ENCODE measurements around the gene COLEC12.

Gene COLEC12

GRCh38 chr18:484749-485464, 15.6 kb downstream of the COLEC12 start:
- in situ Hi-C loops (cut with HindIII; ENCODE audit: low pct_ligation_motif_present, low pct_unique_long_range_greater_than_20kb, low sequenced_read_pairs), result no loop called here
- no peak for DNase-seq

- in situ Hi-C loops (cut with HindIII; ENCODE audit: low pct_ligation_motif_present, low pct_unique_long_range_greater_than_20kb, low sequenced_read_pairs), result no loop called here
Observed at GRCh38 chr18:478681-479080, 21.8 kb downstream of the COLEC12 start.

GRCh38 chr18:477565-477964, 22.9 kb downstream of the COLEC12 start:
- in situ Hi-C loops (cut with HindIII; ENCODE audit: low pct_ligation_motif_present, low pct_unique_long_range_greater_than_20kb, low sequenced_read_pairs), result no loop called here
- no peak for DNase-seq

More at GRCh38 chr18:478681-479080, 21.8 kb downstream of the COLEC12 start:
- DNase-seq, result no peak

GRCh38 chr18:476251-476664, 24.2 kb downstream of the COLEC12 start:
- DNase-seq, result no peak
- in situ Hi-C loops (cut with HindIII; ENCODE audit: low pct_ligation_motif_present, low pct_unique_long_range_greater_than_20kb, low sequenced_read_pairs), result no loop called here

DNA sequence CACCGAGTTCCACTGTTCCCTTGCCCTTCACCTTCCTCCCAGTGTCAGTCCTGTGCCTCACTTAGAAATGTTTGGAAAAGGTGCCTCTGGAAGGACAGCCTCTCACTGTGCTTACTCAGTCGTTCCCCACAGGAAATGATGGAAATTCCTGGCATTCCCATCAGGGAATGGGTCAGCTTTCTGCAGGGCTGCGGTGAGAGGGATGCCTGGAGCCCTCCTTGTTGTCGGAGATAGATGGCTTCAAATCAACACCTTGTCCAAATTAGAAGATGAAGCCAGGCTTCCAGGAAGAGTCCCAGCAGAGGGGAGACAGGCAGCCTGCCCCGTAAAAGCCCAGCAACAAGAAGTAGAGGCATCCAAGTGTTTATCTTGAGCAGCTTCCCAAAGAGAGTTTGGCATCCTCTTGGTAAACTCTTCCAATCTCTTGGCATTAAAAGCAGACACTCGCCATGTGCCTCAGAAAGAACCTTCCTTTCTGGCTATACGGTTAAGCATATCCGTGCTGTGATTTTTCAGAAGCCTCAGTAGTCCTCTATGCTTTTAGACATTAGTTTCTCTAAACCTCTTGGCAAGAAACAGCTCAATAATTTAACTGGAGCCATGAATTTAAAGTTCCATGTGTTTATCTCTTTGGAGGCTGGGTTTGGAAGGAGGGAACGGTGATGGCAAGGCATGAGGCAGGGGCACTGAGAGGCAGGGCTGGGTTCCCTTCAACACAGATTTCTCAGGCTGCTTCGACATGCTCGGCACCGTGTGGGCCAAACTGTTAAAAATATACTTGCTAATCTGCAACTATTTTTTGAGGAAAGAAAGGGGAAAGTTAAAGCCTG, 25.1 kb downstream of the COLEC12 start:
- in situ Hi-C loops (cut with HindIII; ENCODE audit: low pct_ligation_motif_present, low pct_unique_long_range_greater_than_20kb, low sequenced_read_pairs), result no loop called here
- peak; percentile 79 for DNase-seq

- in situ Hi-C loops (cut with HindIII; ENCODE audit: low pct_ligation_motif_present, low pct_unique_long_range_greater_than_20kb, low sequenced_read_pairs), result no loop called here
- DNase-seq, result no peak
Observed at GRCh38 chr18:474416-474815, 26.1 kb downstream of the COLEC12 start.

DNA sequence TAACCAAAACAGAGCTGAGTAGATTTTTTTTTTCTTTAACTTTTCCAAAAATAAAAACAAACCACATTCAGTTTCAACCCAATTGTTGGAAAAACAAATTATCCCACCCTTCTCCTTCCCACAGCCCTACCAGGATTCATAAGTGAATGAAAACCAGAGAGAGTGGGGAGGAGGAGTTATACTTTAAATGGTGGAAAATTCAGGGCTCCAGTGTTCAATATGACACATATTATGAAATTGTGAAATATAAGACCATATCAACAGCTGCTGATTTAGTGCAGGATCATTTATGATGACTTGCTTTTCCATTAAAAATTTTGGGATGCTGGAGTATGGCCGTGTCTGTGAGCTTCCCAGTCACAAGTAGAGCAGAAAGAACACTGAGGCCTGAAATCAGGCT, 26.7 kb downstream of the COLEC12 start:
- in situ Hi-C loops (cut with HindIII; ENCODE audit: low pct_ligation_motif_present, low pct_unique_long_range_greater_than_20kb, low sequenced_read_pairs), result no loop called here
- no peak for DNase-seq

- in situ Hi-C loops (cut with HindIII; ENCODE audit: low pct_ligation_motif_present, low pct_unique_long_range_greater_than_20kb, low sequenced_read_pairs), result no loop called here
- DNase-seq, result no peak
Observed at GRCh38 chr18:471716-472115, 28.8 kb downstream of the COLEC12 start.

DNA sequence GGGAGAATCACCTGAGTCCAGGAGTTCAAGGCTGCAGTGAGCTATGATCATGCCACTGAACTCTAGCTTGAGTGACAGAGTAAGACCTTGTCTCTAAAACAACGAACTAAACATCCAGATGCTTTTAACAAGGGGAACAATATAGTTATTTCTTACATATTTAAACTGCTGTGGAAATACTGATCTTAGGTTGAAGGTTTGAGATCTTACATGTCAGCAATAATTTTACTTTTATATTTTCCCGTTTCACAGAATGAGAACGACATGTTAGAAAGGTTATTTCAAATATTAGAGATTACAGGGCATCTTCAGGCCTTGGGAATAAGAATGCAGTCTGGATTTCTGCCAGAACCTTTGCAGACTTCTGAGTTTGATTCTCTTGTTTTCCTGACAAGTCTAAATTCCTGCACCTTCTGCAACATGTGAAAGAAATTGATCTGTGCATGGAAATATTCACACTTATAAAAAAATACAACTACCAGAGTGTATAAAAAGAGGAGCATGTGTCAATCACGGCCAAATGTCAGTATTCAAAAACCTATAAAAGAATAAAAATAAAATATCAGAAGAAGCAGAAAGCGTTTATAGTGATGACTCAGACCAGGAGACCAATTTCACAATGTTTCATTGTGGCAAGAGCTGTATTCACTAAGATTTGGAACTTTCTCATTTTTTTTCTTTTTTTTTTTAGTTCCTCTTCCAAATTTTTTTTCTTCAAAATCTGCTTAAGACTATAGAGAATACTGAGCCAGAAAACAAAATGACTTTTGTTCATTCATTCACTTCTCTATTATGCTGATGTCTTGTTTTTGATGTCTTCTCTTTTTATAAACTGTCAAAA, 29.6 kb downstream of the COLEC12 start:
- no peak for DNase-seq
- in situ Hi-C loops (cut with HindIII; ENCODE audit: low pct_ligation_motif_present, low pct_unique_long_range_greater_than_20kb, low sequenced_read_pairs), result no loop called here

DNA sequence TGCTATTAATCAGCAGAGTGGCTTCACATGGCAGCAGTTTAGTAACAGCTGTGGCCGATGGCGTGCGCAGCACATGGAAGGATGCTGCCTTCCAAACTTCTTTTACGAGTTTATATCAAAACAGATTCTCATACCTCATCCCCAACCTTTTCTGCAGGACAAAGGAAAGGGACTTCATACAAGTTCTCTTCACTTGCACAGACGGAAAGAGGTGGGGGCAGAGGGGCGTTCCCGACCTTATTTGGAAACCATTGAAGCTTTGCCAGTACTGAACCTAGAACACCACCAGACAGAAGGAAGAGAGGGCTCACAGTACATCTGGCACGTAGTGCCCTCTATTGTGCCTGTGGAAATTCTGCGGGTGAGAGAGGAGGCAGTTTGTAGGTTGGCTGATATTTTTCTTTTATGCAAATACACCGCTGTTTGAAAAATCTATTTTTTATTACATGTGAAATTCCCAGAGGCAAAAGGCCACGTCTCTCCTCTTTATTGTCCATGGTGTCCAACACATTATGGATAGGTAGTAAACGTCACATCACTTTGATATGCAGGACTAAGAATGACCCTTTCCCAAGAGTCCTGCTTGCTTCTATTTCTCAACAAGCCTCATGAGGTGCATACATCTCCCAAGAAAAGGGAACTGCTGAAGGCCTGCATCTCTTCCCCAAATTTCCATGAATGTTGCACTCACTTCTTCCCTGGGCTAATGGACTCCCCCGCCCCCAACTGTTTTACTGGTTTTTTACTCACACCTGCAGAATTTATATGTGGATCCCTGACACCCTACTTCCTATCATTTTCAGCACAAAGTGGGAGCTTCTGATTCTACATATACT, 31.3 kb downstream of the COLEC12 start:
- peak; percentile 20 for DNase-seq
- in situ Hi-C loops (cut with HindIII; ENCODE audit: low pct_ligation_motif_present, low pct_unique_long_range_greater_than_20kb, low sequenced_read_pairs), result no loop called here

DNA sequence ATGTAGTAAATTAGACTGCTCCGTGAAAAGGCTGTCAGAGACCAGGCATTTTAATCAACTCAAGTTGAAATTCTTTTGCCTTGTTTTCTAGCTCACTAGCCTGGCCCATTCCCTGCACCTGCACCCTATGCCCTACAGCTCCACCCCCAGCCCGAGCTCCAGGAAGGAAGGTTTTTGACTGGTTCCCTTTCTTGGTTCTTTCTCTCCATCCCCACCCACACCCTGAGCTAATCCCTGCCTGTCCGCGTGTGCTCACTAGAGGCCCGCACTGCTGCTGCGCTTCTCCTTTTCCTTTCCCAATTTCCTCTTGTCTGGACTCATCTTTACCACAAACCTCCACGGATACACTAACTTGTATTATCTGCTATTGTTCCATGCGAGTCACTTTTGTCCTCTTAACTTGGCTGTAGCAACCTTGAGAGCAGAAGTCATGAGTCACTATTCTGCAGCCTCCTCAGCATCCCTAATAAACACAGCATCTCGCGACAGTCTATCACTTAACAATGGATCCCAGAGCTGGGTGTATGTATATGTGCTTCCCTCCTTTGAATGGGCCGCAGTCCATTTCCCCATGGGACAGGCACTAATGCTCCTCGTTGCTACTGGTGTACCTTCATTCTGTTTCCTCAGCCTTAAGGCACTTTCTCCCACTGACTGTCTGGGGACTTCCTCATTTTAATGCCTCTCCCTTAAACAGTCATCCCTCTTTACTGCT, 36.5 kb downstream of the COLEC12 start:
- in situ Hi-C loops (cut with HindIII; ENCODE audit: low pct_ligation_motif_present, low pct_unique_long_range_greater_than_20kb, low sequenced_read_pairs), result no loop called here
- DNase-seq, result no peak

DNA sequence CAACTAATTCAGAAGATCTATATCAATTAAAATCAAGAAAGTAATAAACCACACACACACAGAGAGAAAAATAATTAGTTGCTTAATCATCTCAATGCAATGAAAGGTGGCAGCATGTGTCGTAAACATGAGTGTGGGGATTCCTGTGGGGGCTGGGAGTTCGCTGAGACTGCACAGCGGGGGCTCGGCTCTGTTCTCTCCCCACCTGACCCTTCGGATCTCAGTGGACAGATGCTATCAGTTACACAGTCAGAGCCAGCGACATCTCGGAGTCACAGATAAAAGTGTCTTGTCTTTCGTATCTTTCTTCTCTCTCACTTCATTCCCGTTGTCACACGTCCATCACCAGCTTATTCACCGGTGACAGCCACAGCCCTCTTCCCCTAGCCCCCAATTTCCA, 37.1 kb downstream of the COLEC12 start:
- in situ Hi-C loops (cut with HindIII; ENCODE audit: low pct_ligation_motif_present, low pct_unique_long_range_greater_than_20kb, low sequenced_read_pairs), result no loop called here

DNA sequence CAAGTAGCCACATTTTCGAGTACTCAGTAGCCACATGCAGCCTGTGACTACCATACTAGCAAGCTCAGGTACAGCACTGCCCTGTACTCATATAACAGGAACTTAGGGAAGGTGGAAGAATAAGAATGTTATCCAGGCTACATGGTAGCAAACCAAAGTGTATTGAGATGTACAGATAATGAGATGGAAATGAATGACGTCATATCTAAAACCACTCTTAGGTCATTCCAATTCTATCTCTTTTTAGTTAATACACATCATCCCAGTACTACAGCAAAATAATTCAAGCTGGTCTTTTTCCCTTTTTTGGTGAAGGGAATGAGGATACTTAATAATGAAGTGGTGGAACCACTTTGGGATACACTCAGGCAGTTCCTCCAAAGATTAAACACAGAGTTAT, 38.7 kb downstream of the COLEC12 start:
- in situ Hi-C loops (cut with HindIII; ENCODE audit: low pct_ligation_motif_present, low pct_unique_long_range_greater_than_20kb, low sequenced_read_pairs), result no loop called here
- no peak for DNase-seq

More for the DNA sequence above, 37.1 kb downstream of the COLEC12 start:
- DNase-seq, result no peak

DNA sequence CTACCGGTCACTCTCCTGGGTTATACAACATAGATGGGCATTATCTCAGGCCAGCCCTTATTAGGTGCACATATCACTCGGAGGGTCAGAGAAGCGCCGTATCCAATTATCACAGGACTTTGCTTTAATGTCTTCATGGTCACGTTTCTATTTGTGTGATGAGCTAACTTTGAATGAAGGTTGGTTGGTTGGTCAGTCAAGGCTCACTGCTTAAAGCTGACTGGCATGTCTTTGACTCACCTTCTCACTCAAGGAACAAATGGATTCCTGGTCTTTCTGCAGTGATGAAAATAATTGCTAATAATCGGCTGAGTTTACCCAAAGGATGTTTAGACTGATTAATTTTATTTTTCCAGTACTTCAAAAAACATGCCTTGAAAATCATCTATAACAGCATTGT, 39.7 kb downstream of the COLEC12 start:
- in situ Hi-C loops (cut with HindIII; ENCODE audit: low pct_ligation_motif_present, low pct_unique_long_range_greater_than_20kb, low sequenced_read_pairs), result no loop called here
- no peak for DNase-seq

DNA sequence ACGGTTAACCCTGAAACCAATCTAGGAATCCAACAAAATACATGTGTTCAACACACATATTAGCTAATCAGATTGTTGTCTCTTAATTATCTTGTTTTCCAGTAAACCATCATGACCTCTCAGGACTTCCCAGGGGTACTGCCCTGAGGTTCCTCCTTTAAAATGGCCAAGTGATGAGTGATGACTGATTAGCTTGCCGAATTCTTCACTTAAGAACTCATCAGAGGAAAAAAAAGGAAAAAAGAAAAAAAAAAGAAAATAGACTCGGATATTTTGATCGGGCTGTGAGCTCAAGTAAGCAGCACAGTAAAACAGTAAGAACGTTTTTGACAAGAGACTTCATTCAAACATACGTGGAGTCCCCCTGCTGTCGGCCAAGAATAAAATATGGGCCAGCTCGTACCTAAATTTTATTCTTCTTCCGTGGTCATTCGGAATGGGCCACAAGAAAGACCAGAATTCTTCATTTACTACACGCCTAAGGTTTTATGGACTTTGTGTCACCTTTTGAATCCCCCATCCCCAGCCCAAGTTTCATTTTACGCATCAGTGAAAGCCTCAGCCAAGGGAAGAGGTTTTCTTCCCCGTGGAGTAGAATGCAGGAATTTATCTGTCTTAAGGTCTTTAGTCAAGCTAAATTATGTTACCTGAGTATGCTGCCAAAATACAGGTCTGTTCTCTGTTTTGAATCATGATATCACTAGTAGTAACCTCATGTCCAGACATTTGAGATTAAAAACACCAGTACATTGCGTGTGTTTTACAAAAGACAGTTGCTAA, 40.5 kb downstream of the COLEC12 start:
- no peak for DNase-seq
- in situ Hi-C loops (cut with HindIII; ENCODE audit: low pct_ligation_motif_present, low pct_unique_long_range_greater_than_20kb, low sequenced_read_pairs), result no loop called here

GRCh38 chr18:457521-458412, 42.7 kb downstream of the COLEC12 start:
- DNase-seq, result no peak
- in situ Hi-C loops (cut with HindIII; ENCODE audit: low pct_ligation_motif_present, low pct_unique_long_range_greater_than_20kb, low sequenced_read_pairs), result no loop called here

All from ACHN (cell line).